A673 (cell line): ENCODE measurements around the gene RPL10L. TPM values are rescaled to one million over a fixed set of nuclear protein-coding genes. Genes with fewer than 3 reads are reported as not detected.
A peak's percentile ranks its signal among the peaks of the same experiment; 100 is the strongest.

Experiments used
- BruUV-seq: library from RNA; stranded (reverse); fragments of 400-500 nt; replicated peaks from 2 replicates; lab custom pipeline; 2021; lab: Mats Ljungman, UMichigan
- CTCF ChIA-PET: fragments of 300-600 bp; sonication (Branson Sonifier 250); formaldehyde crosslinking; loops from one replicate; lab custom pipeline; 2022; ENCODE audit warnings: antibody characterized with exemption; lab: Charles Lee
- POLR2A ChIA-PET: fragments of 300-600 bp; sonication (Branson Sonifier 250); formaldehyde crosslinking; loops from one replicate; lab custom pipeline; 2022; ENCODE audit warnings: antibody characterized with exemption; ENCODE audit not compliant: low non-redundant PET; lab: Charles Lee
- DNase-seq: peaks from one replicate; pipeline ENCODE4 v3.0.0-alpha.2; 2015; ENCODE audit warnings: low spot score
- H3K27ac ChIP-seq: fragments of 200-600 bp; sonication (generic); 2 replicates; pipeline ENCODE4 v1.5.1; 2016; ENCODE audit warnings: mixed run types, low read depth, mild to moderate bottlenecking, mixed read lengths, antibody characterized with exemption, low read length; ENCODE audit not compliant: poor library complexity, severe bottlenecking
- H3K27me3 ChIP-seq: fragments of 200-600 bp; sonication (generic); replicated peaks from 2 replicates; pipeline ENCODE4 v1.6.1; 2017; ENCODE audit warnings: mixed run types, low read depth, mild to moderate bottlenecking, mixed read lengths, antibody characterized with exemption, low read length; ENCODE audit not compliant: insufficient read depth, poor library complexity
- H3K36me3 ChIP-seq: fragments of 200-600 bp; sonication (generic); 2 replicates; pipeline ENCODE4 v1.6.1; 2016; ENCODE audit warnings: mixed run types, mild to moderate bottlenecking, mixed read lengths, antibody characterized with exemption, low read length; ENCODE audit not compliant: insufficient read depth, poor library complexity, severe bottlenecking
- H3K4me1 ChIP-seq: fragments of 200-600 bp; sonication (generic); 2 replicates; pipeline ENCODE4 v1.6.1; 2017; ENCODE audit warnings: mixed run types, mild to moderate bottlenecking, mixed read lengths, antibody characterized with exemption, low read length; ENCODE audit not compliant: insufficient read depth, poor library complexity, severe bottlenecking
- H3K4me3 ChIP-seq: fragments of 200-600 bp; sonication (generic); 2 replicates; pipeline ENCODE4 v1.5.1; 2016; ENCODE audit warnings: low read depth, mixed run types, mild to moderate bottlenecking, mixed read lengths, low read length; ENCODE audit not compliant: poor library complexity, severe bottlenecking
- H3K9me3 ChIP-seq: fragments of 200-600 bp; sonication (generic); 2 replicates; pipeline ENCODE4 v1.6.1; 2016; ENCODE audit warnings: mixed run types, low read depth, mild to moderate bottlenecking, mixed read lengths, antibody characterized with exemption, low read length; ENCODE audit not compliant: poor library complexity, severe bottlenecking
- CTCF ChIP-seq: fragments of 300-800, 200-600 bp; sonication (generic); conservative IDR thresholded peaks from 2 replicates; pipeline ENCODE4 v1.5.1; 2017; ENCODE audit warnings: low read depth, mild to moderate bottlenecking, antibody characterized with exemption, low read length, moderate library complexity, mixed read lengths
- EZH2 ChIP-seq: fragments of 200-600 bp; sonication (generic); IDR thresholded peaks from 2 replicates; pipeline ENCODE4 v1.6.1; 2017; ENCODE audit warnings: borderline replicate concordance, low read depth, mild to moderate bottlenecking, mixed read lengths, antibody characterized with exemption, low read length; ENCODE audit not compliant: poor library complexity, severe bottlenecking
- intact Hi-C: fragments of 100-400 bp; cut with micrococcal nuclease; formaldehyde crosslinking; loops from one replicate; pipeline ENCODE4 v1.10.0; 2022; ENCODE audit not compliant: unreplicated experiment
- total RNA-seq: library from RNA; stranded (reverse); gene quantifications from 2 replicates; pipeline ENCODE4 v1.2.3, GENCODE V29; 2021

RPL10L gene
- total RNA-seq, 1 experiment from 2014 or later: not detected

DNA sequence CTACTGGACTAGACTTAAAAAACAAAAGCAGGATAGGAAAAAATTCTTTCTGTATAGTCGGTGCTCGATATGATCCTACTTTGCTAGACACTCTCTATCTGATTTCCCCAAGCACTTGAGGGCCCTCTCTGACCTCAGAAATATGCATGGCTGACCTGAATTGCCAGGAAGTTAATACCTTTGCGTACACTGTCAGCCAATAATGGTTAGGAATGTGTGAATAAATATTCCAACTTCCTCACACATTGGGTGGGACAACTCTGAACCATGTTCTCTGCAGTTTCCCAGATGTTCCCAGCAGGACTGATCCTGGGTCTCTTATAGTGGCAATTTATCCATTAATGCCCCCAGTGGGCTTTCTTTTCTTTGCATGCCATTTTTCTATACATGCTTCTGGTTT, 20.5 kb upstream of the RPL10L start:
- CTCF ChIA-PET: no interaction called here
- POLR2A ChIA-PET: no interaction called here
- intact Hi-C loops: no loop called here
- DNase-seq: no peak
- Histone ChIP-seq H3K4me1 (no peaks in the 10 kb centered on the region), H3K9me3 (no peaks in the 10 kb centered on the region), H3K27ac (no peak overlapping the region), H3K4me3 (no peak overlapping the region), H3K36me3 (no peaks in the 10 kb centered on the region), H3K27me3 (no peaks in the 10 kb centered on the region)
- TF ChIP-seq CTCF (no peak), EZH2 (no peak)
- no TSS peak for BruUV-seq

DNA sequence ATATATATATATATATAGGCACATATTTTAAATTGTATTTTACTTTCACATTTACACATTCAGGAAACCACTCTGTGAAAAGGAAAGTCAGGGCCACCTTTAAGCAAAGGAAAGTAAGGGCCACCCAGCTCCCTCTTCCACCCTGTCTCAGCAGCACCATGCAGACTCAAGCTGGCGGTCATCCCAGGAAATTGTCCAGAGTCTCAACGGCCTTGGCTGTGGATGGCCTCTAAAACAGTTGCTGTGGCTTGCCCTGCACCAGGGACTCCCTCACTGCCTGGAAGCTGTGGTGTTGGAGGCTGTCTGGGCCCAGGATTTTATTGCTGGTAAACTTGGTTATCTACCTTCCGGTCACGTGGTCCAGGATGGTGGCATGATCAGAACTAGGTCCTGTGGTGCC, 11.8 kb upstream of the RPL10L start:
- no TSS peak for BruUV-seq
- intact Hi-C loops: no loop called here
- CTCF ChIA-PET: no interaction called here
- no peaks in the 10 kb centered on the region for H3K27me3 ChIP-seq
- no peak overlapping the region for H3K27ac ChIP-seq
- no peaks in the 10 kb centered on the region for H3K36me3 ChIP-seq
- TF ChIP-seq CTCF (no peak), EZH2 (no peak)
- POLR2A ChIA-PET: no interaction called here
- no peak overlapping the region for H3K4me3 ChIP-seq
- DNase-seq: no peak
- no peaks in the 10 kb centered on the region for H3K4me1 ChIP-seq
- no peaks in the 10 kb centered on the region for H3K9me3 ChIP-seq

- intact Hi-C loops: no loop called here
- no TSS peak for BruUV-seq
Observed at GRCh38 chr14:46661728-46662127, 10.1 kb upstream of the RPL10L start.

More at GRCh38 chr14:46661728-46662127, 10.1 kb upstream of the RPL10L start:
- CTCF ChIA-PET: no interaction called here
- Histone ChIP-seq H3K27ac (no peak overlapping the region), H3K4me3 (no peak overlapping the region), H3K9me3 (no peaks in the 10 kb centered on the region), H3K36me3 (no peaks in the 10 kb centered on the region), H3K27me3 (no peaks in the 10 kb centered on the region), H3K4me1 (no peaks in the 10 kb centered on the region)
- POLR2A ChIA-PET: no interaction called here
- peak; percentile 7 for DNase-seq
- no peak for TF ChIP-seq EZH2
- TF ChIP-seq CTCF: peak; percentile 35
